ENCODE data around the gene NLGN1. TPM values are rescaled to one million over a fixed set of nuclear protein-coding genes. Genes with fewer than 3 reads are reported as not detected.

NLGN1 gene
- total RNA-seq, 1 experiment from 2014 or later = not detected

DNA sequence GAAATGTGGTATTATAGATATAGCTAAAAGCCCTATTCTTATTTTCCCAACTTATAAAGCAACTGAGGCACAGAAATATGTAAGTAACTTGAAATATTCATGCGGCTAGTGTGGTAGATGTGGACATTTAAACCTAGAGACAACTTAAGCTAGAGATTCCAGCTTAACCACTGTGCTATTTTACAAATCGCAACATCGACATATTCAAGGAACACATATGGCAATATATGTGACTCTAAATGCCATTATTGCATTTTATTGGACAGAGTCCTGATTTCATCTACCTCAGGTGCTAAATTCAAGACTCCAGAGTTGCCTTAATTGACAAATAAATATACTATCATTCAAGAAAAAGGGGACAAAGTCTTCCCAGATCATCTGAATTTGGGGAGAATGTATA lies 442.3 kb downstream of the NLGN1 start:
- Histone ChIP-seq H3K79me2 (ENCODE audit: insufficient read depth, low read length) (no peaks in the 10 kb centered on the region), H4K20me1 (ENCODE audit: insufficient read depth) (no peaks in the 10 kb centered on the region), H2AFZ (ENCODE audit: low read depth, low read length, poor library complexity, severe bottlenecking) (no peak overlapping the region), H3K9me2 (ENCODE audit: insufficient read depth) (no peaks in the 10 kb centered on the region), H3K4me2 (ENCODE audit: low read length) (no peak overlapping the region), H3K27me3 (ENCODE audit: insufficient read depth, low read length) (no peaks in the 10 kb centered on the region), H3K4me3 (replicated peaks in 1 of 2; ENCODE audit: low read depth in 1 of 2, low read length in 2 of 2) (no peak overlapping the region), H3K9ac (ENCODE audit: low read length) (no peak overlapping the region), H3K27ac (ENCODE audit: low read depth, low read length) (no peak overlapping the region), H3K9me3 (ENCODE audit: control insufficient read depth in 1 of 2, insufficient read depth in 1 of 2, low read depth in 1 of 2, low read length in 2 of 2) (no peaks in the 10 kb centered on the region), H3K4me1 (ENCODE audit: control insufficient read depth in 1 of 2, insufficient read depth in 2 of 2, low read length in 2 of 2) (no peaks in the 10 kb centered on the region), H3K36me3 (ENCODE audit: control insufficient read depth in 1 of 2, insufficient read depth in 2 of 2, low read length in 2 of 2) (no peaks in the 10 kb centered on the region)
- ChIA-PET POLR2A (no interaction called here), RAD21 (ENCODE audit: low non-redundant PET in 1 of 2, low total read pairs in 2 of 2, uncharacterized antibody in 2 of 2, unreplicated experiment in 2 of 2) (no interaction called here), CTCF (no interaction called here)
- ATAC-seq = no peak
- no TSS peak for BruUV-seq (replicated peaks)
- no peak for DNase-seq (ENCODE audit: low read depth, low spot score)
- intact Hi-C loops (cut with micrococcal nuclease) = no loop called here
- TF ChIP-seq RAD21 (IDR thresholded peaks at IDR 0.05; ENCODE audit: low read depth) (no peak), SP1 (IDR thresholded peaks at IDR 0.05; ENCODE audit: low read depth) (no peak), EZH2 (IDR thresholded peaks at IDR 0.05) (no peak), ELF1 (IDR thresholded peaks at IDR 0.05; ENCODE audit: borderline replicate concordance, low read depth) (no peak), EZH2phosphoT487 (IDR thresholded peaks at IDR 0.05; ENCODE audit: borderline replicate concordance) (no peak), YY1 (IDR thresholded peaks at IDR 0.05; ENCODE audit: extremely low read depth, insufficient replicate concordance, low read depth, low read length) (no peak), TCF7L2 (IDR thresholded peaks at IDR 0.05; ENCODE audit: borderline replicate concordance, extremely low read depth, insufficient read depth, insufficient read length) (no peak), ZFX (IDR thresholded peaks at IDR 0.05) (no peak), EGR1 (IDR thresholded peaks at IDR 0.05; ENCODE audit: low read depth) (no peak), CBX3 (IDR thresholded peaks at IDR 0.05; ENCODE audit: low read depth) (no peak), CEBPB (IDR thresholded peaks at IDR 0.05; ENCODE audit: low read depth) (no peak), JUND (IDR thresholded peaks at IDR 0.05) (no peak), POLR2A (IDR thresholded peaks at IDR 0.05; ENCODE audit: borderline replicate concordance, extremely low read depth, insufficient read depth, insufficient read length) (no peak), POLR2AphosphoS5 (IDR thresholded peaks at IDR 0.05; ENCODE audit: low read depth, low read length) (no peak)
- TF ChIP-seq, protein P1, sequence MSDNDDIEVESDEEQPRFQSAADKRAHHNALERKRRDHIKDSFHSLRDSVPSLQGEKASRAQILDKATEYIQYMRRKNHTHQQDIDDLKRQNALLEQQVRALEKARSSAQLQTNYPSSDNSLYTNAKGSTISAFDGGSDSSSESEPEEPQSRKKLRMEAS (IDR thresholded peaks at IDR 0.05) = no peak
- TF ChIP-seq, protein P2, sequence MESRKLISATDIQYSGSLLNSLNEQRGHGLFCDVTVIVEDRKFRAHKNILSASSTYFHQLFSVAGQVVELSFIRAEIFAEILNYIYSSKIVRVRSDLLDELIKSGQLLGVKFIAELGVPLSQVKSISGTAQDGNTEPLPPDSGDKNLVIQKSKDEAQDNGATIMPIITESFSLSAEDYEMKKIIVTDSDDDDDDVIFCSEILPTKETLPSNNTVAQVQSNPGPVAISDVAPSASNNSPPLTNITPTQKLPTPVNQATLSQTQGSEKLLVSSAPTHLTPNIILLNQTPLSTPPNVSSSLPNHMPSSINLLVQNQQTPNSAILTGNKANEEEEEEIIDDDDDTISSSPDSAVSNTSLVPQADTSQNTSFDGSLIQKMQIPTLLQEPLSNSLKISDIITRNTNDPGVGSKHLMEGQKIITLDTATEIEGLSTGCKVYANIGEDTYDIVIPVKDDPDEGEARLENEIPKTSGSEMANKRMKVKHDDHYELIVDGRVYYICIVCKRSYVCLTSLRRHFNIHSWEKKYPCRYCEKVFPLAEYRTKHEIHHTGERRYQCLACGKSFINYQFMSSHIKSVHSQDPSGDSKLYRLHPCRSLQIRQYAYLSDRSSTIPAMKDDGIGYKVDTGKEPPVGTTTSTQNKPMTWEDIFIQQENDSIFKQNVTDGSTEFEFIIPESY (IDR thresholded peaks at IDR 0.05; ENCODE audit: extremely low read depth, insufficient replicate concordance, low read length) = no peak
